Activated CD8-positive, alpha-beta T cell treated with anti-CD3 and anti-CD28 coated beads for 36 hours (primary cell): ENCODE results near the gene SOCS3. TPM values are rescaled to one million over a fixed set of nuclear protein-coding genes. Genes with fewer than 3 reads are reported as not detected.

Experiments
- ATAC-seq: fragments of 200-7000 bp; cut with Tn5 transposase; one replicate; pipeline ENCODE4 v1.10.0; 2021; ENCODE audit warnings: mild to moderate bottlenecking, moderate library complexity
- CTCF ChIA-PET: fragments of 350-600 bp; sonication (Branson Sonifier 250); formaldehyde crosslinking; loops from one replicate; lab custom pipeline; 2021; ENCODE audit warnings: antibody characterized with exemption; lab: Charles Lee
- POLR2A ChIA-PET: fragments of 350-600 bp; sonication (Branson Sonifier 250); formaldehyde crosslinking; loops from one replicate; lab custom pipeline; 2021; ENCODE audit warnings: antibody characterized with exemption; lab: Charles Lee
- DNase-seq: peaks from one replicate; pipeline ENCODE4 v3.0.0-alpha.2; 2020
- H3K27ac Mint-ChIP-seq: one replicate; pipeline ENCODE4 v1.8.0; 2021; ENCODE audit warnings: mild to moderate bottlenecking, mixed read lengths
- H3K27me3 Mint-ChIP-seq: one replicate; pipeline ENCODE4 v1.8.0; 2021; ENCODE audit warnings: mixed read lengths
- H3K36me3 Mint-ChIP-seq: one replicate; pipeline ENCODE4 v1.8.0; 2021; ENCODE audit warnings: low read depth, mixed read lengths
- H3K4me1 Mint-ChIP-seq: one replicate; pipeline ENCODE4 v1.8.0; 2021; ENCODE audit warnings: low read depth, mixed read lengths
- H3K4me3 Mint-ChIP-seq: one replicate; pipeline ENCODE4 v1.8.0; 2021; ENCODE audit warnings: mild to moderate bottlenecking, moderate library complexity, mixed read lengths
- H3K9me3 Mint-ChIP-seq: one replicate; pipeline ENCODE4 v1.8.0; 2021; ENCODE audit warnings: mixed read lengths
- CTCF ChIP-seq: fragments of 200-600 bp; IDR thresholded peaks from one replicate; pipeline ENCODE4 v1.8.0; 2022; ENCODE audit warnings: antibody characterized with exemption, mild to moderate bottlenecking
- intact Hi-C: fragments of 100-400 bp; cut with micrococcal nuclease; formaldehyde crosslinking; loops from one replicate; pipeline ENCODE4 v1.10.0; 2022
- total RNA-seq, 2 experiments: library from RNA; stranded (reverse); gene quantifications; one replicate each; pipeline ENCODE4 v1.2.3, GENCODE V29; 2021

Gene SOCS3
- total RNA-seq, 2 experiments from 2014 or later, result 48.6 to 49.1 TPM

- intact Hi-C loops, result no loop called here
- no peak for ATAC-seq
- Mint-ChIP-seq H3K4me1 (peaks cover 19% of the 10 kb centered on the region), H3K4me3 (no peak overlapping the region), H3K9me3 (no peaks in the 10 kb centered on the region), H3K27me3 (no peaks in the 10 kb centered on the region), H3K36me3 (peaks cover 12% of the 10 kb centered on the region), H3K27ac (no peak overlapping the region)
- no peak for TF ChIP-seq CTCF
- ChIA-PET CTCF (interaction anchor here (1.5 to 4.8 kb wide), 4 partner anchors 12 to 46 kb away, joined by 4 to 27 read pairs (median 14); partner anchors contain the start of gene SOCS3), POLR2A (no interaction called here)
- DNase-seq, result no peak
Observed at GRCh38 chr17:78375401-78376151, 15.7 kb upstream of the SOCS3 start.

GRCh38 chr17:78374631-78375274, 14.9 kb upstream of the SOCS3 start:
- ATAC-seq (no peak), DNase-seq (no peak)
- H3K36me3 Mint-ChIP-seq, result peaks cover 6% of the 10 kb centered on the region
- intact Hi-C loops, result no loop called here
- POLR2A ChIA-PET, result no interaction called here
- CTCF ChIA-PET, result interaction anchor here (1.1 to 3.9 kb wide), 4 partner anchors 11 to 47 kb away, joined by 3 to 15 read pairs (median 9); no protein-coding TSS in a partner anchor
- H3K9me3 Mint-ChIP-seq, result no peaks in the 10 kb centered on the region
- no peak for TF ChIP-seq CTCF
- H3K4me1 Mint-ChIP-seq, result peaks cover 12% of the 10 kb centered on the region
- no peak overlapping the region for H3K4me3 Mint-ChIP-seq
- no peaks in the 10 kb centered on the region for H3K27me3 Mint-ChIP-seq
- no peak overlapping the region for H3K27ac Mint-ChIP-seq

GRCh38 chr17:78374189-78374588, 14.3 kb upstream of the SOCS3 start:
- H3K36me3 Mint-ChIP-seq, result peaks cover 5% of the 10 kb centered on the region
- TF ChIP-seq CTCF, result no peak
- ChIA-PET POLR2A (interaction anchor here (0.9 kb wide), 1 partner anchor 18 kb away, joined by 4 read pairs; no protein-coding TSS in a partner anchor), CTCF (interaction anchor here (1.1 to 3.9 kb wide), 3 partner anchors 11 to 16 kb away, joined by 3 to 15 read pairs (median 14); no protein-coding TSS in a partner anchor)
- no peaks in the 10 kb centered on the region for H3K9me3 Mint-ChIP-seq
- no peak overlapping the region for H3K4me3 Mint-ChIP-seq
- H3K27me3 Mint-ChIP-seq, result no peaks in the 10 kb centered on the region
- DNase-seq, result no peak
- H3K4me1 Mint-ChIP-seq, result peaks cover 10% of the 10 kb centered on the region
- no peak overlapping the region for H3K27ac Mint-ChIP-seq
- ATAC-seq, result no peak
- intact Hi-C loops, result no loop called here

DNA sequence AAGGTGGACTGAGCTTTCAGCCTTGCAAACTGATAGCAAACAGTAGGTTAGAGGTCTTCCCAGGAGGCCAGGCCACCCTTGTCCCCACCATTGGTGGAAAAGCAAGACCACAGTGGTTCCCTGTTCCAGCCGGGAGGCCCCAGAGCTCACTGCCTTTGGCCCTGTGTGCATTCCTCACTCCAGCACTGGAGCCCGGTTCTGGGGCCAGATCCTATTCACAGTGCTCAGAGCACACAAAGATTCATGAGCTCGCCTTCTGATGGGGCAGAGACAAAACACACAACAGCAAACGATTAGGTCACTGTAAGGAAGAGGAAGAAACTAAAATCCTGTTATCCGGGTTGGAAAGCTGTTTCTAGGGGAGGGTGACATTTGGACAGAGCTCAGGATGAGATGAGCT, 13.0 kb upstream of the SOCS3 start:
- ATAC-seq, result no peak
- CTCF ChIA-PET, result interaction anchor here (1.2 to 3.9 kb wide), 3 partner anchors 10 to 49 kb away, joined by 6 to 14 read pairs (median 7); no protein-coding TSS in a partner anchor
- H3K27me3 Mint-ChIP-seq, result no peaks in the 10 kb centered on the region

More for the DNA sequence above, 13.0 kb upstream of the SOCS3 start:
- Mint-ChIP-seq H3K4me3 (no peak overlapping the region), H3K9me3 (no peaks in the 10 kb centered on the region), H3K27ac (no peak overlapping the region), H3K4me1 (peaks cover 6% of the 10 kb centered on the region), H3K36me3 (no peaks in the 10 kb centered on the region)
- DNase-seq, result no peak
- intact Hi-C loops, result no loop called here
- no peak for TF ChIP-seq CTCF
- POLR2A ChIA-PET, result no interaction called here
